ENCODE data around the gene HS3ST3A1. TPM values are rescaled to one million over a fixed set of nuclear protein-coding genes. Genes with fewer than 3 reads are reported as not detected.

HS3ST3A1 gene
- total and polyA plus RNA-seq, 2 of the 8 experiments (the other 6 are each of a cell fraction or from before 2014, with no cell fraction given) = 5.4 to 5.7 TPM

DNA sequence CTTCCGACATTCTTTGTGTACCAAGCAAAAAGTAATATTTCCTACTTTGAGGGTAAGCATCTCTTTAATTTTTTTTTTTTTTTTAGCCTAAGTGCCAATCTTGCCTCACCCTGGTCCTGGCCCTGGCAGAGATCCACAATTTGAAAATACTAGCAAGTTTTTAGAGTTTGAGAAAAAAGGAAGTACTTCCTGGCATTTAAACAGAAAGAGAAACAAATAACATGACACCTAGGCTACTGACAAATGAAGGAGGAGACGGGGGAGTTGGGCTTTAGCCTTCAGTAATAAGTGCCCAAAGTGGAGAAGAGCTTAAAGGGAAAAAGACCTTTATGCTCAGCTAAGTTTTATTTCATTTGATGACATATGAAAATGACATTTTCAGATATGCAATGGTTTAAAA lies 92.8 kb downstream of the HS3ST3A1 start (continued):
- TF ChIP-seq KDM4A (IDR thresholded peaks at IDR 0.05; ENCODE audit: low read depth, low read length, severe bottlenecking) (no peak), SP1 (IDR thresholded peaks at IDR 0.05; ENCODE audit: low read depth, low read length) (no peak), EZH2 (IDR thresholded peaks at IDR 0.05; ENCODE audit: low read depth, low read length, severe bottlenecking) (no peak), SP4 (IDR thresholded peaks at IDR 0.05; ENCODE audit: low read length) (no peak)
